HG03135 (cell line): Measurements from ENCODE around the gene RADIL.

ENCODE experiments used
- ATAC-seq: cut with Tn5 transposase; IDR thresholded peaks from one replicate; pipeline ENCODE4 v1.9.1; 2021; ENCODE audit warnings: mild to moderate bottlenecking, moderate library complexity; ENCODE audit not compliant: unreplicated experiment

Gene RADIL

GRCh38 chr7:4884164-4884563 is 648 bp upstream of the RADIL start:
- no peak for ATAC-seq

- ATAC-seq = no peak
Measured at GRCh38 chr7:4883033-4883371, 514 bp downstream of the RADIL start.

- ATAC-seq = no peak
Measured at GRCh38 chr7:4882169-4883032, 1.1 kb downstream of the RADIL start.

GRCh38 chr7:4880218-4880617 is 3.3 kb downstream of the RADIL start:
- ATAC-seq = no peak

GRCh38 chr7:4879396-4880081 is 4.0 kb downstream of the RADIL start:
- no peak for ATAC-seq

GRCh38 chr7:4878336-4879335 is 4.9 kb downstream of the RADIL start:
- no peak for ATAC-seq

GRCh38 chr7:4876586-4876985 is 6.9 kb downstream of the RADIL start:
- no peak for ATAC-seq

- no peak for ATAC-seq
Measured at GRCh38 chr7:4875391-4875790, 8.1 kb downstream of the RADIL start.

GRCh38 chr7:4873071-4873944 is 10.2 kb downstream of the RADIL start:
- no peak for ATAC-seq

GRCh38 chr7:4871930-4872675 is 11.4 kb downstream of the RADIL start:
- ATAC-seq = no peak

- ATAC-seq = no peak
Measured at GRCh38 chr7:4871056-4871680, 12.3 kb downstream of the RADIL start.

- ATAC-seq = no peak
Measured at GRCh38 chr7:4868493-4868892, 15.0 kb downstream of the RADIL start.

- ATAC-seq = no peak
Measured at GRCh38 chr7:4866528-4867496, 16.7 kb downstream of the RADIL start.

- no peak for ATAC-seq
Measured at GRCh38 chr7:4862156-4862555, 21.4 kb downstream of the RADIL start.

- ATAC-seq = no peak
Measured at GRCh38 chr7:4861673-4862072, 21.8 kb downstream of the RADIL start, which contains the start of gene PAPOLB. PAPOLB (minus strand) TSS chr7:4862030; CDS start chr7:4861810, 220 bp downstream.

GRCh38 chr7:4861227-4861626 is 22.3 kb downstream of the RADIL start:
- ATAC-seq = no peak

- ATAC-seq = no peak
Measured at GRCh38 chr7:4857189-4857588, 26.3 kb downstream of the RADIL start.
